ENCODE data around the gene PHC2. TPM values are rescaled to one million over a fixed set of nuclear protein-coding genes. Genes with fewer than 3 reads are reported as not detected.

The PHC2 gene
- total and polyA plus RNA-seq, 2 of the 13 experiments (the other 11 are each of a cell fraction or from before 2014, with no cell fraction given), result 52.5 to 84.9 TPM

DNA sequence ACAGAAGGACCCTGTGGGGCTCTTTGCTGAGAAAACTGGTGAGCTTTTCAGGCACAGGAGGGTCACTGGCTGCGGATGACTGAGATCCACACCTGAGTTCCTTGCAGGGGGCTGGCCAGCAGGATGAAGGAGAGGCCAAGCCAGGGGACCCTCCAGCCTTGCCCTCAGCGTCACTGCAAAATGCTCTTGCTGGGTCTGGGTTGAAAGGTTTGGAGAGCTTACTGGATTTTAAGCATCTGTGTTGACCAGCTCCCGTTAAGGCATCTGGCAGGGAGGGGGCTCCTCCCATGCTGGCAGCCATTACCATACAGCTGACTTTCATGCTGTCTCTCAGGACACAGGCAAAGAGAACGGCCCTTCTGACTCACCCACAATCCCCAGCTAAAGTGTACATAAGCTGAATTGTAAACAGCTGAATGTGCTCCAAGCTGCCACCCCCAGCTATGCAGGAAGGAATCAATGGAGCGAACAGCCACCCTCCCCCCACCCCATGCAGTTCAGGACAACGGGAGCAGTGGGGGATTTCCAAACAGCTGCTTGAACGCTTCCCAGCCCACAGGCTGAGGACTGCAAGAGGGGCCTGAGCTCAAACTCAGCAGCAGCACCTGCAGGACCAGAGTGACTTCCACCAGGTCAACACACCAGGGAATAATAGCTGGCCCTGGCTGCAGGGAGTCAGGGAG, 88.7 kb downstream of the PHC2 start (continued):
- no peak for TF ChIP-seq EED (CRISPR knock-in tag; IDR thresholded peaks at IDR 0.05)
- peak; percentile 88 for TF ChIP-seq MEIS2 (CRISPR knock-in tag; IDR thresholded peaks at IDR 0.05)
- TF ChIP-seq, protein P1, sequence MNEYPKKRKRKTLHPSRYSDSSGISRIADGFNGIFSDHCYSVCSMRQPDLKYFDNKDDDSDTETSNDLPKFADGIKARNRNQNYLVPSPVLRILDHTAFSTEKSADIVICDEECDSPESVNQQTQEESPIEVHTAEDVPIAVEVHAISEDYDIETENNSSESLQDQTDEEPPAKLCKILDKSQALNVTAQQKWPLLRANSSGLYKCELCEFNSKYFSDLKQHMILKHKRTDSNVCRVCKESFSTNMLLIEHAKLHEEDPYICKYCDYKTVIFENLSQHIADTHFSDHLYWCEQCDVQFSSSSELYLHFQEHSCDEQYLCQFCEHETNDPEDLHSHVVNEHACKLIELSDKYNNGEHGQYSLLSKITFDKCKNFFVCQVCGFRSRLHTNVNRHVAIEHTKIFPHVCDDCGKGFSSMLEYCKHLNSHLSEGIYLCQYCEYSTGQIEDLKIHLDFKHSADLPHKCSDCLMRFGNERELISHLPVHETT (CRISPR knock-in tag; conservative IDR thresholded peaks at IDR 0.05), result peak; percentile 78
- TF ChIP-seq ONECUT2 (CRISPR knock-in tag; IDR thresholded peaks at IDR 0.05), result peak; percentile 91
- no peak for TF ChIP-seq CCAR2 (optimal IDR thresholded peaks at IDR 0.05; ENCODE audit: low read depth, low read length)
- TF ChIP-seq ZNF557 (CRISPR knock-in tag; IDR thresholded peaks at IDR 0.05), result 0 out of 2 replicates have a peak, but pooled peaks have one; percentile 62
- TF ChIP-seq, protein P2, sequence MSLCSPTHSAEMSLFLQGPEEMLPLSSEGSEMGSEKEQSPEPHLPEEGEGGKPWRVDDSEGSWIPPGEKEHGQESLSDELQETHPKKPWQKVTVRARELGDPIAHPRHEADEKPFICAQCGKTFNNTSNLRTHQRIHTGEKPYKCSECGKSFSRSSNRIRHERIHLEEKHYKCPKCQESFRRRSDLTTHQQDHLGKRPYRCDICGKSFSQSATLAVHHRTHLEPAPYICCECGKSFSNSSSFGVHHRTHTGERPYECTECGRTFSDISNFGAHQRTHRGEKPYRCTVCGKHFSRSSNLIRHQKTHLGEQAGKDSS (CRISPR knock-in tag; IDR thresholded peaks at IDR 0.05; ENCODE audit: borderline replicate concordance, low read depth), result peak; percentile 92; the same call in 1 of the 2 replicates
- peak; percentile 54; the same call in 1 of the 2 replicates for TF ChIP-seq HOXD1 (CRISPR knock-in tag; IDR thresholded peaks at IDR 0.05)
- TF ChIP-seq ZFP41 (CRISPR knock-in tag; IDR thresholded peaks at IDR 0.05; ENCODE audit: borderline replicate concordance), result peak; percentile 43; the same call in 1 of the 2 replicates
- no peak for TF ChIP-seq TOPORS (CRISPR knock-in tag; IDR thresholded peaks at IDR 0.05)
- TF ChIP-seq, protein P3, sequence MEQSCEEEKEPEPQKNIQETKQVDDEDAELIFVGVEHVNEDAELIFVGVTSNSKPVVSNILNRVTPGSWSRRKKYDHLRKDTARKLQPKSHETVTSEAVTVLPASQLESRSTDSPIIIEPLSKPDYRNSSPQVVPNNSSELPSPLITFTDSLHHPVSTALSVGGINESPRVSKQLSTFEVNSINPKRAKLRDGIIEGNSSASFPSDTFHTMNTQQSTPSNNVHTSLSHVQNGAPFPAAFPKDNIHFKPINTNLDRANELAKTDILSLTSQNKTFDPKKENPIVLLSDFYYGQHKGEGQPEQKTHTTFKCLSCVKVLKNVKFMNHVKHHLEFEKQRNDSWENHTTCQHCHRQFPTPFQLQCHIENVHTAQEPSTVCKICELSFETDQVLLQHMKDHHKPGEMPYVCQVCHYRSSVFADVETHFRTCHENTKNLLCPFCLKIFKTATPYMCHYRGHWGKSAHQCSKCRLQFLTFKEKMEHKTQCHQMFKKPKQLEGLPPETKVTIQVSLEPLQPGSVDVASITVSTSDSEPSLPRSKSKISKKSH (CRISPR knock-in tag; IDR thresholded peaks at IDR 0.05; ENCODE audit: borderline replicate concordance), result no peak
- TF ChIP-seq ZNF781 (CRISPR knock-in tag; IDR thresholded peaks at IDR 0.05; ENCODE audit: borderline replicate concordance, not compliant biosample characterization), result no peak
- TF ChIP-seq IRF2 (CRISPR knock-in tag; IDR thresholded peaks at IDR 0.05), result peak; percentile 91
- TF ChIP-seq, protein P4, sequence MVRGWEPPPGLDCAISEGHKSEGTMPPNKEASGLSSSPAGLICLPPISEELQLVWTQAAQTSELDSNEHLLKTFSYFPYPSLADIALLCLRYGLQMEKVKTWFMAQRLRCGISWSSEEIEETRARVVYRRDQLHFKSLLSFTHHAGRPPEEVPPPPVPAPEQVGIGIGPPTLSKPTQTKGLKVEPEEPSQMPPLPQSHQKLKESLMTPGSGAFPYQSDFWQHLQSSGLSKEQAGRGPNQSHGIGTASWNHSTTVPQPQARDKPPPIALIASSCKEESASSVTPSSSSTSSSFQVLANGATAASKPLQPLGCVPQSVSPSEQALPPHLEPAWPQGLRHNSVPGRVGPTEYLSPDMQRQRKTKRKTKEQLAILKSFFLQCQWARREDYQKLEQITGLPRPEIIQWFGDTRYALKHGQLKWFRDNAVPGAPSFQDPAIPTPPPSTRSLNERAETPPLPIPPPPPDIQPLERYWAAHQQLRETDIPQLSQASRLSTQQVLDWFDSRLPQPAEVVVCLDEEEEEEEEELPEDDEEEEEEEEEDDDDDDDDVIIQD (CRISPR knock-in tag; IDR thresholded peaks at IDR 0.05; ENCODE audit: low read depth), result peak; percentile 72; the same call in 1 of the 2 replicates
- no peak for TF ChIP-seq RCOR2 (CRISPR knock-in tag; IDR thresholded peaks at IDR 0.05)
- peak; percentile 73; the same call in 1 of the 2 replicates for TF ChIP-seq NFIC (IDR thresholded peaks at IDR 0.05; ENCODE audit: low read length)
- no peak for TF ChIP-seq CENPX (CRISPR knock-in tag; IDR thresholded peaks at IDR 0.05)
- peak; percentile 38; the same call in 1 of the 2 replicates for TF ChIP-seq ZNF766 (CRISPR knock-in tag; IDR thresholded peaks at IDR 0.05; ENCODE audit: borderline replicate concordance)
- 0 out of 2 replicates have a peak, but pooled peaks have one; percentile 58 for TF ChIP-seq SNAPC2 (CRISPR knock-in tag; IDR thresholded peaks at IDR 0.05)
- TF ChIP-seq, protein P5, sequence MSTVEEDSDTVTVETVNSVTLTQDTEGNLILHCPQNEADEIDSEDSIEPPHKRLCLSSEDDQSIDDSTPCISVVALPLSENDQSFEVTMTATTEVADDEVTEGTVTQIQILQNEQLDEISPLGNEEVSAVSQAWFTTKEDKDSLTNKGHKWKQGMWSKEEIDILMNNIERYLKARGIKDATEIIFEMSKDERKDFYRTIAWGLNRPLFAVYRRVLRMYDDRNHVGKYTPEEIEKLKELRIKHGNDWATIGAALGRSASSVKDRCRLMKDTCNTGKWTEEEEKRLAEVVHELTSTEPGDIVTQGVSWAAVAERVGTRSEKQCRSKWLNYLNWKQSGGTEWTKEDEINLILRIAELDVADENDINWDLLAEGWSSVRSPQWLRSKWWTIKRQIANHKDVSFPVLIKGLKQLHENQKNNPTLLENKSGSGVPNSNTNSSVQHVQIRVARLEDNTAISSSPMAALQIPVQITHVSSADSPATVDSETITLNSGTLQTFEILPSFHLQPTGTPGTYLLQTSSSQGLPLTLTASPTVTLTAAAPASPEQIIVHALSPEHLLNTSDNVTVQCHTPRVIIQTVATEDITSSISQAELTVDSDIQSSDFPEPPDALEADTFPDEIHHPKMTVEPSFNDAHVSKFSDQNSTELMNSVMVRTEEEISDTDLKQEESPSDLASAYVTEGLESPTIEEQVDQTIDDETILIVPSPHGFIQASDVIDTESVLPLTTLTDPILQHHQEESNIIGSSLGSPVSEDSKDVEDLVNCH (CRISPR knock-in tag; IDR thresholded peaks at IDR 0.05), result no peak
- TF ChIP-seq PITX1 (CRISPR knock-in tag; IDR thresholded peaks at IDR 0.05), result peak; percentile 92

Data from HepG2 (cell line).